HFFc6 (cell line): ENCODE measurements around the gene PNRC1. TPM values are rescaled to one million over a fixed set of nuclear protein-coding genes. Genes with fewer than 3 reads are reported as not detected.
"Not testable (repeated sequence)": the region's sequence is repeated elsewhere in the genome, so short reads cannot be mapped to it uniquely, and the experiment has no call there.

Experiments
- DNase-seq: peaks from one replicate; pipeline ENCODE4 v3.0.0-alpha.2; 2018
- H3K27ac Mint-ChIP-seq: 2 replicates; pipeline ENCODE4 v1.8.0; 2020; ENCODE audit warnings: mild to moderate bottlenecking, mixed read lengths
- H3K27me3 Mint-ChIP-seq: 2 replicates; pipeline ENCODE4 v1.8.0; 2021; ENCODE audit warnings: mild to moderate bottlenecking, moderate library complexity, mixed read lengths; ENCODE audit not compliant: insufficient read depth
- H3K36me3 Mint-ChIP-seq: 2 replicates; pipeline ENCODE4 v1.8.0; 2021; ENCODE audit warnings: low read depth, mixed read lengths
- H3K4me1 Mint-ChIP-seq: 2 replicates; pipeline ENCODE4 v1.8.0; 2020; ENCODE audit warnings: low read depth, mixed read lengths
- H3K4me3 Mint-ChIP-seq: 2 replicates; pipeline ENCODE4 v1.8.0; 2020; ENCODE audit warnings: mild to moderate bottlenecking, moderate library complexity, mixed read lengths
- H3K9me3 Mint-ChIP-seq: 2 replicates; pipeline ENCODE4 v1.8.0; 2020; ENCODE audit warnings: mild to moderate bottlenecking, mixed read lengths
- CTCF ChIP-seq: fragments of 200-600 bp; sonication (generic); IDR thresholded peaks from 2 replicates; pipeline ENCODE4 v1.5.0; 2021; ENCODE audit warnings: antibody characterized with exemption, mild to moderate bottlenecking
- long read RNA-seq: library from polyadenylated mRNA; unstranded; transcript quantifications from one replicate; pipeline ENCODE4 v2.0.0, GENCODE V29; 2019
- total RNA-seq, 6 experiments: library from RNA; stranded (reverse); fragmentation: NEBNext Ultra II Directional; extraction: Animal tissue kit (Norgen Biotek cat#: 25700); gene quantifications; 2 replicates in 1 of 6; 3 replicates in 5 of 6; pipeline ENCODE4 v1.2.3, GENCODE V29; 2021

The PNRC1 gene
- 10 to 100 TPM; 42.2 to 63.2 (median 52.8) TPM for total RNA-seq
- long read RNA-seq, transcript PNRC1-201 (2 exons, 2,065 nt) = major isoform, 13 of 20 reads
- long read RNA-seq, partial matches to known transcripts = 0 of 20 reads
- long read RNA-seq, other reads (novel, unspliced or antisense) = 6 of 20 reads

- TF ChIP-seq CTCF = peak; percentile 16; the same call in 1 of the 2 replicates
- peaks cover 27% of the 10 kb centered on the region for H3K4me1 Mint-ChIP-seq
- no peaks in the 10 kb centered on the region for H3K9me3 Mint-ChIP-seq
Observed at GRCh38 chr6:89080281-89081128, at the start of gene PNRC1. PNRC1 (plus strand) TSS chr6:89080751; CDS start chr6:89080895, 144 bp downstream.

DNA sequence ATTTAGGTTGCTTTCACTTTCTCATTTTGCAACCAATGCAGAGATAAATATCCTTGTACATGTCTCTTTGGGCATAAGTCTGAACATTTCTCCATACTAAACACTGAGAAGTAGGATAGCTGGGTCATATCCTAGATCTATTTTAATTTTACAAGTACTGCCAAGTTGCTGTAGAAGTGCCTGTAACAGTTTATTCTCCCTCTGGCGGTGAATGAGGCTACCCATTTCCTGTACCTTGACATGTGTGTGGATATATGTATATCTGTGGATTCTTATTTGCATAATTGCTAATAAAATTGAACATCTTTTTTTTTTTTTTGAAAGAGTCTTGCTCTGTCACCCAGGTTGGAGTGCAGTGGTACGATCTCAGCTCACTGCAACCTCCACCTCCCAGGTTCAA is 48.0 kb upstream of the PNRC1 start:
- Mint-ChIP-seq H3K27ac (no peak overlapping the region), H3K36me3 (no peaks in the 10 kb centered on the region), H3K9me3 (peaks cover 9% of the 10 kb centered on the region), H3K27me3 (peaks cover 7% of the 10 kb centered on the region), H3K4me3 (no peak overlapping the region), H3K4me1 (peaks cover 25% of the 10 kb centered on the region)
- DNase-seq = no peak
- peak; percentile 18; the same call in 1 of the 2 replicates for TF ChIP-seq CTCF

More at GRCh38 chr6:89080281-89081128, at the start of gene PNRC1:
- Mint-ChIP-seq H3K27ac (peak within 1 kb of the TSS; percentile 95), H3K36me3 (peaks cover 28% of the 10 kb centered on the region), H3K27me3 (peaks cover 8% of the 10 kb centered on the region), H3K4me3 (peak within 1 kb of the TSS; percentile 98)
- DNase-seq = peak; percentile 99

DNA sequence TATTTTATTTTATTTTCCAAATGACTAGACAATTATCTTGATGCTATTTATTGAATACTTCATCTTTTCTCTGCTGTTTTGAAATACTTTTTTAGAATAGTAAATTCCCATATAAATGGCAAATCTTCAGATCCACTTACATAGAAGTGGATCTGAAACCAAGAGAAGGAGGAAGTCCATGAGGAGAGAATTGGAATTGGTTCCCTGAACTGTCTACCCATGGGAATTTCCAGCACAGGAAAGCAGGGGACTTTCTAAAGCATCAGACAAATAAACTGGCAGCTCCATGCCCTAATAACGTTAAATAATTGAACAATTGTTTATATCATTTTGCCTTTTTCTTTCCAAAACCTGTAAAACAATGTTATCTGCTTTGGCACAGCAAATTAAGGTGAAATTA is 47.1 kb upstream of the PNRC1 start:
- no peak for TF ChIP-seq CTCF
- Mint-ChIP-seq H3K36me3 (peaks cover 8% of the 10 kb centered on the region; the same call in 1 of the 2 replicates), H3K27me3 (peaks cover 5% of the 10 kb centered on the region), H3K9me3 (peaks cover 17% of the 10 kb centered on the region), H3K4me1 (peaks cover 25% of the 10 kb centered on the region), H3K27ac (no peak overlapping the region), H3K4me3 (no peak overlapping the region)
- no peak for DNase-seq

- not testable (repeated sequence) for H3K27me3 Mint-ChIP-seq, DNase-seq, H3K4me3 Mint-ChIP-seq, H3K27ac Mint-ChIP-seq
- Mint-ChIP-seq H3K36me3 (peaks cover 14% of the 10 kb centered on the region; the same call in 1 of the 2 replicates), H3K9me3 (peaks cover 24% of the 10 kb centered on the region), H3K4me1 (peaks cover 25% of the 10 kb centered on the region)
Observed at GRCh38 chr6:89034116-89034515, 46.4 kb upstream of the PNRC1 start.

DNA sequence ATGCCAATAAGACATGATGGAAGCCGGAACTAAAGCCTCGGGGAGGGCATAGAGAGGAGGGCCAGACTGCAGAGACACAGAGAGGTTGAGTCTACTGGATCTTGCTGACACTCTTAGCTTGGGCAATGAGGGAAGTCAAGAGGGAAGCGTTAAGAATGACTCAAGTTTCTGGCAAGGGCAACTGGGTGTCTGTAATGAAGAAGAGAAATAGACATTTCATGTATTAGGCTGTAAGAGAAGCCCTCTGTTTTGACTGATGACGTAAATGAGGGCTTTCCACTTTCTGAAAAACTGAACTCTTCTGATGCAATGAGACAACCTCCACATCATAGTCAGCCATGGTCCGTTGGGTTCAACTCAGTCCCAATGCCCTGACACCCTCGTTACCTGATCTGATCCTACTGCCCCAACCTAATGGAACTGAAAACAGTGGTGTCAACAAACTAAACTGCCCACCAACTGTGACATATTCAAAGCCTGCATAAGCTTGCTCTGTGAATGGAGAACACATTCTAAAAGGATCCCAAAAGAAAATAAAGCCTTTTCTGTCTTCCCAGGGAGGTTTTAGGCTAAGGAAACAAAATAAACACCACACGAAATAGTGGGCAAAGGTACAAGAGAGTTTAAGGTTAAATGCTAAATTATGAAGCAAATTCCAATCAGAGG is 45.8 kb upstream of the PNRC1 start:
- Mint-ChIP-seq H3K4me1 (peaks cover 25% of the 10 kb centered on the region), H3K9me3 (peaks cover 26% of the 10 kb centered on the region)
- no peak for TF ChIP-seq CTCF

More for the DNA sequence above, 45.8 kb upstream of the PNRC1 start:
- H3K4me3 Mint-ChIP-seq = peak overlapping the region; percentile 58
- peaks cover 4% of the 10 kb centered on the region for H3K27me3 Mint-ChIP-seq
- no peak for DNase-seq
- peak overlapping the region; percentile 92 for H3K27ac Mint-ChIP-seq
- H3K36me3 Mint-ChIP-seq = peaks cover 14% of the 10 kb centered on the region; the same call in 1 of the 2 replicates
